ENCODE measurements around the gene CMPK1.
"Not testable (repeated sequence)": the region's sequence is repeated elsewhere in the genome, so short reads cannot be mapped to it uniquely, and the experiment has no call there.

- not testable (repeated sequence) for TF ChIP-seq CTCF, POLR2A (IDR thresholded peaks at IDR 0.05)
These were observed 13.6 kb upstream of the CMPK1 start for GRCh38 chr1:47319968-47320367.
